ENCODE results near the gene MCF2L2.

DNA sequence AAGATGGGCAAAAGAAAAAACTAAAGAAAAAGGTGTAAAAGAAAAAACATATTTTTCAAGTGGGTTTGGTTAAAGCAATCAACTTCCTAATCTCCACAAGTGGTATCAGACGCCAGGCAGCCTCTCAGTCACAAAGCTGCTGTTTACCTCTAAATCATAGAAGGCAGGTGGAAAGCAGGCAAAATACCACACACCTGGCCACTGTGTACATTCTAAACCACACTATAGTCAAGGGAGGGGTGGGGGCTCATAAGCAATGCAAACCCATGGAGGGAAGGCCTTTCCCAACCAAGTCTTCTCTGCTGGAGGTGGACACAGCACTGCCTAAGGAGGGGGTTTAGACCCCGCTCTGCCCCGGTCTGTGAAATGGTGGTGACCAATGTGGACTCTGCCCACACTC, 50.4 kb downstream of the MCF2L2 start:
- TF ChIP-seq, protein P1, sequence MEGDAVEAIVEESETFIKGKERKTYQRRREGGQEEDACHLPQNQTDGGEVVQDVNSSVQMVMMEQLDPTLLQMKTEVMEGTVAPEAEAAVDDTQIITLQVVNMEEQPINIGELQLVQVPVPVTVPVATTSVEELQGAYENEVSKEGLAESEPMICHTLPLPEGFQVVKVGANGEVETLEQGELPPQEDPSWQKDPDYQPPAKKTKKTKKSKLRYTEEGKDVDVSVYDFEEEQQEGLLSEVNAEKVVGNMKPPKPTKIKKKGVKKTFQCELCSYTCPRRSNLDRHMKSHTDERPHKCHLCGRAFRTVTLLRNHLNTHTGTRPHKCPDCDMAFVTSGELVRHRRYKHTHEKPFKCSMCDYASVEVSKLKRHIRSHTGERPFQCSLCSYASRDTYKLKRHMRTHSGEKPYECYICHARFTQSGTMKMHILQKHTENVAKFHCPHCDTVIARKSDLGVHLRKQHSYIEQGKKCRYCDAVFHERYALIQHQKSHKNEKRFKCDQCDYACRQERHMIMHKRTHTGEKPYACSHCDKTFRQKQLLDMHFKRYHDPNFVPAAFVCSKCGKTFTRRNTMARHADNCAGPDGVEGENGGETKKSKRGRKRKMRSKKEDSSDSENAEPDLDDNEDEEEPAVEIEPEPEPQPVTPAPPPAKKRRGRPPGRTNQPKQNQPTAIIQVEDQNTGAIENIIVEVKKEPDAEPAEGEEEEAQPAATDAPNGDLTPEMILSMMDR (IDR thresholded peaks at IDR 0.05; ENCODE audit: poor library complexity, severe bottlenecking): no peak
- TF ChIP-seq TAF1 (IDR thresholded peaks at IDR 0.05; ENCODE audit: low read depth) (no peak), EZH2 (IDR thresholded peaks at IDR 0.05; ENCODE audit: borderline replicate concordance, insufficient read depth, low read length, poor library complexity, severe bottlenecking) (no peak), RAD21 (conservative IDR thresholded peaks at IDR 0.05) (no peak), EP300 (conservative IDR thresholded peaks at IDR 0.05; ENCODE audit: poor library complexity, severe bottlenecking) (no peak)
- TF ChIP-seq, protein P2, sequence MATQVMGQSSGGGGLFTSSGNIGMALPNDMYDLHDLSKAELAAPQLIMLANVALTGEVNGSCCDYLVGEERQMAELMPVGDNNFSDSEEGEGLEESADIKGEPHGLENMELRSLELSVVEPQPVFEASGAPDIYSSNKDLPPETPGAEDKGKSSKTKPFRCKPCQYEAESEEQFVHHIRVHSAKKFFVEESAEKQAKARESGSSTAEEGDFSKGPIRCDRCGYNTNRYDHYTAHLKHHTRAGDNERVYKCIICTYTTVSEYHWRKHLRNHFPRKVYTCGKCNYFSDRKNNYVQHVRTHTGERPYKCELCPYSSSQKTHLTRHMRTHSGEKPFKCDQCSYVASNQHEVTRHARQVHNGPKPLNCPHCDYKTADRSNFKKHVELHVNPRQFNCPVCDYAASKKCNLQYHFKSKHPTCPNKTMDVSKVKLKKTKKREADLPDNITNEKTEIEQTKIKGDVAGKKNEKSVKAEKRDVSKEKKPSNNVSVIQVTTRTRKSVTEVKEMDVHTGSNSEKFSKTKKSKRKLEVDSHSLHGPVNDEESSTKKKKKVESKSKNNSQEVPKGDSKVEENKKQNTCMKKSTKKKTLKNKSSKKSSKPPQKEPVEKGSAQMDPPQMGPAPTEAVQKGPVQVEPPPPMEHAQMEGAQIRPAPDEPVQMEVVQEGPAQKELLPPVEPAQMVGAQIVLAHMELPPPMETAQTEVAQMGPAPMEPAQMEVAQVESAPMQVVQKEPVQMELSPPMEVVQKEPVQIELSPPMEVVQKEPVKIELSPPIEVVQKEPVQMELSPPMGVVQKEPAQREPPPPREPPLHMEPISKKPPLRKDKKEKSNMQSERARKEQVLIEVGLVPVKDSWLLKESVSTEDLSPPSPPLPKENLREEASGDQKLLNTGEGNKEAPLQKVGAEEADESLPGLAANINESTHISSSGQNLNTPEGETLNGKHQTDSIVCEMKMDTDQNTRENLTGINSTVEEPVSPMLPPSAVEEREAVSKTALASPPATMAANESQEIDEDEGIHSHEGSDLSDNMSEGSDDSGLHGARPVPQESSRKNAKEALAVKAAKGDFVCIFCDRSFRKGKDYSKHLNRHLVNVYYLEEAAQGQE (IDR thresholded peaks at IDR 0.05; ENCODE audit: borderline replicate concordance): no peak
